ENCODE results near the gene TICRR. TPM values are rescaled to one million over a fixed set of nuclear protein-coding genes. Genes with fewer than 3 reads are reported as not detected.
A peak's percentile ranks its signal among the peaks of the same experiment; 100 is the strongest.

Gene TICRR
- total RNA-seq, 1 experiment from 2014 or later, result 4.0 TPM

- Histone ChIP-seq H3K4me3 (no peak overlapping the region), H3K36me3 (peaks cover 57% of the 10 kb centered on the region), H3K27me3 (no peaks in the 10 kb centered on the region), H3K9me3 (no peaks in the 10 kb centered on the region)
- DNase-seq, result no peak
These were observed 58.3 kb downstream of the TICRR start for GRCh38 chr15:89633585-89633984.

GRCh38 chr15:89640245-89640644, 65.0 kb downstream of the TICRR start:
- Histone ChIP-seq H3K36me3 (peaks cover 64% of the 10 kb centered on the region), H3K9me3 (no peaks in the 10 kb centered on the region), H3K27me3 (no peaks in the 10 kb centered on the region), H3K4me3 (no peak overlapping the region)
- DNase-seq, result no peak

DNA sequence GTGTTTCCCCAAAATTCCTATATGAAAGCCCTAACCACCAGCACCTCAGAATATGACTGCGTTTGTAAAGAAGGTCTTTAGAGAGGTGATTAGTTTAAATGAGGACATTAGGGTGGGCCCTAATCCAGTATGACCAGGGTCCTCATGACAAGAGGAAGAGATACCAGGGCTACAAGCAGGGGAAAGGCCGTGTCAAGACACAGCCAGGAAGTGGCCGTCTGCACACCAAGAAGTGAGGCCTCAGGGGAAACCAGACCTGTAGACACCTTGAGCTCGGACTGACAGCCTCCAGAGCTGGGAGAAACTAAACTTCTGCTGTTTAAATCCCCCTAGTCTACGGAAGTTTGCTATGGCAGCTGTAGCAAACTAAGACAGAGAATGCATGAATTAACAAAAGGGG, 65.8 kb downstream of the TICRR start:
- Histone ChIP-seq H3K4me3 (no peak overlapping the region), H3K27me3 (no peaks in the 10 kb centered on the region), H3K36me3 (peaks cover 72% of the 10 kb centered on the region), H3K9me3 (no peaks in the 10 kb centered on the region)
- no peak for DNase-seq

DNA sequence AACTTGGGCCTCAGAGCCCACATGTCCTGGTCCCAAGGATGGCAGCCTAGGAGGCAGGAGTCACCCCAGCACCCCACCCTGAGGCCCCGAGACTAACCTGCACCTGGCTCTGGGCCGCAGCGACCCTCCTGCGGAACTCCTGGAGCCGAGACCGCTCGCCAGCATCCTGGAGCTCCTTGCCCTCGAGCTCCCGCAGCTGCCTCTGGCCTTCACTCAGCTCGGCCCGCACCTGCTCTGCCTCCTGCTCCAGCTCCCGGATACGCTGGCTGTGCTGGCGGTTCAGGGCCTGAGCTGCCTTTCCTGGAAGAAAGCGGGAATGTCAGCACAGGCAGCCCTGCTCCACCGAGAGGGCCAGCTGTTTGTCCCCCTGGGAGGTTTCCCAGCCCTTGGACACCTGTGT, 66.8 kb downstream of the TICRR start:
- no peaks in the 10 kb centered on the region for H3K27me3 ChIP-seq
- no peak for DNase-seq
- H3K4me3 ChIP-seq, result no peak overlapping the region
- H3K9me3 ChIP-seq, result no peaks in the 10 kb centered on the region
- peaks cover 83% of the 10 kb centered on the region for H3K36me3 ChIP-seq

GRCh38 chr15:89645680-89646079, 70.4 kb downstream of the TICRR start:
- DNase-seq, result no peak
- no peak overlapping the region for H3K4me3 ChIP-seq
- H3K27me3 ChIP-seq, result no peaks in the 10 kb centered on the region
- peaks cover 91% of the 10 kb centered on the region for H3K36me3 ChIP-seq
- H3K9me3 ChIP-seq, result no peaks in the 10 kb centered on the region

GRCh38 chr15:89646416-89647141, 71.3 kb downstream of the TICRR start:
- no peak for DNase-seq
- Histone ChIP-seq H3K9me3 (no peaks in the 10 kb centered on the region), H3K4me3 (no peak overlapping the region), H3K36me3 (peaks cover 90% of the 10 kb centered on the region), H3K27me3 (no peaks in the 10 kb centered on the region)

DNA sequence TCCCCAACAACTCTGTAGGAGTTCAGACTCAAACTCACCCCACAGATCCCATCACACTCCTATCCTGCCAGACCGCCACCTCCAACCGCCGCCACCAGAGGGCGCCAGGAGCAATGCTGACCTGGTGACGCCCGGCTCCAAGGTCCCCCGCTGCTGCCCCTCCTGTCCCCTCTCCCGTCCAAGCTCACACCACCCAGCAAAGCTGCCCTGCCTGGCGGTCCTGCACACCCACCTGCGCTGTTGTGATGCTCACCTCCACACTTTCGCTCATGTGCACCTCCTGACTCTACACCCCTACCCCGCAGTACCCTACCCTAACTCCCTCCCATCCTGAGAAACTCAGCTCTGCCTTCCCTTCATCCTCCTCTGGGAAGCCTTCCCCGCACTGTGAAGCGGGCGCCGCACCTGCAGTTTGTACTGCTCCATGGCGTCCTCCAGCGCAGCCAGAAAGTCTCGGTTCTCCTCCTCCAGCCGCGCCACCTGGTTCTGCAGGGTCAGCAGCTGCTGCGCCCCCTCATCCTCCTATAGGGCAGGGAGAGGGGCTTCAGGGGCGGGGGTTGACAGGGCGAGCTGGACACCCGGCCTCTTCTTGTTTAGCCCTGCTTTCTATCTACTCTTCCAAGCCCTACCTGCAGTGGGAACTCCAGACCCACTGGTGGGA, 72.1 kb downstream of the TICRR start:
- Histone ChIP-seq H3K27me3 (no peaks in the 10 kb centered on the region), H3K9me3 (no peaks in the 10 kb centered on the region), H3K36me3 (peaks cover 90% of the 10 kb centered on the region), H3K4me3 (no peak overlapping the region)
- DNase-seq, result peak; percentile 63

DNA sequence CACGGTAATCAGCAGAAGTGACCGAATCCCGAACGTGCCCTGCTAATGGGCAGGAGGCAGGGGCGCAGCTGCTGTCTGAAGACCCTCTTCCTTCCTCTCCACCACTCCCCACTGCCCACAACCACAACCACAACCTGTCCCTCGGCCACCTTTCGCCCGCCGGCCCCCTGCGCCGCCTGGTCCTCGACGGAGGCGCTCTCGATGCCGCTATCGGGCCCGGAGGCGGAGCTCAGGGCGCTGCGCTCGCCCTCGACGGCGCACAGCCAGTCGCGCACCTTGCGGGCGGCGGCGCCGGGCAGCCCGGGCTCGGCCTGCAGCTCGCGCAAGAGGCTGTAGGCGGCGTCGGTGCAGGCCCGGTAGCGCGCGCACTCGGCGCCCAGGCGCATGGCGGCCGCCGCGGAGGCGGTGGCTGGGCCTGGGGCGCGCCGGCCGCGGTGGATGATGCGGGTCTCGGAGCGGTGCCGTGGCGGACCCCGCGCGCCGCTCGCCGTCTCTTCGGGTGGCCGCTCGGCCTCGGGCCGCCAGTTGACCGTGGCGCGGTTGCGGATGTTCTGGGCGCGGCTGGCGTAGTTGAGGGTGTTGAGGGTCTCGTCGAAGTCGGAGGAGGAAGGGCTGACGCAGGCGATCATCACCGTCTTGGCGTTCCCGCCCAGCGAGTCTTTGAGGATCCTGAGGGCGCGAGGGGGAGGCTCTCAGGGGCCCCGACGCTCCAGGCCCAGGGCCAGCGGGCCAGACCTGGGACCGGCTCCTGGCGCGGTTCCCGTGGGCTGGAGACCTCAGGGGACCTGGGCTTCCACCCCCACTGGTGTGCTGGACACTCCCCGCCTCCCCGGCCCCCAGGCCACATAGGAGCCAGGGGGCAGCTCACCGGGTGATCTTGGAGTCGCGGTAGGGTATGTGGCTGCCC, 73.1 kb downstream of the TICRR start:
- H3K36me3 ChIP-seq, result peaks cover 90% of the 10 kb centered on the region
- no peaks in the 10 kb centered on the region for H3K27me3 ChIP-seq
- no peaks in the 10 kb centered on the region for H3K9me3 ChIP-seq
- DNase-seq, result no peak
- no peak overlapping the region for H3K4me3 ChIP-seq

DNA sequence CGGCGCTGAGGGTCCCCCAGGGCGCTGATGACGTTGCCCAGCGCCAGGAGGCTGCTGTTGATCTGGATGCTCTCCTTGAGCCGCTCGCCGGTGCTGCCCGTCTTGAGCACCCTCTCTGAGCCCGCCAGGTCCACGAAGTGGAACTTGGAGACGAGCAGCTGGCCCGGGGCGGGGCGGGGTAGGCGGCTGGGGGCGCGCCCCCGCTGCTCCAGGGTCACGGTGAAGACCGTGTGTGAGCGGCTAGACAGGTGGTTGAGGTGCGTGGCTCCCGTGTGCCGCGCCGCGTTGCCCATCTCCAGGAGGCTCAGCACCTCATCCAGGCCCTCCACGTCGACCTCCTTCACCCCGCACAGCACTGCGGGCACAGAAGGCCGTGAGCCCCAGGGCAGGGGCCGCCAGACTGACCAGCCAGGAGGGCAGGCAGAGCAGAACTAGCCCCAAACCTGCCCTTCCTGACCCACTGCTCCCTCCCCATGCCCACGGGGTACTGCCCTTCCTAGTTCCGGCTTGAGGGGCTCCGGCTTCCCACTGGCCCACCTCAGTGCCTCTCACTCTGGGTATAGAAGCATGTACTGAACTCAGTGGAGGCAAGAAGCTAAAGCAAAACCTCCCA, 73.8 kb downstream of the TICRR start:
- DNase-seq, result no peak
- Histone ChIP-seq H3K36me3 (peaks cover 89% of the 10 kb centered on the region), H3K4me3 (no peak overlapping the region), H3K27me3 (no peaks in the 10 kb centered on the region), H3K9me3 (no peaks in the 10 kb centered on the region)

- Histone ChIP-seq H3K36me3 (peaks cover 86% of the 10 kb centered on the region), H3K27me3 (no peaks in the 10 kb centered on the region), H3K9me3 (no peaks in the 10 kb centered on the region), H3K4me3 (no peak overlapping the region)
- DNase-seq, result no peak
These were observed 74.4 kb downstream of the TICRR start for GRCh38 chr15:89649716-89650115.

DNA sequence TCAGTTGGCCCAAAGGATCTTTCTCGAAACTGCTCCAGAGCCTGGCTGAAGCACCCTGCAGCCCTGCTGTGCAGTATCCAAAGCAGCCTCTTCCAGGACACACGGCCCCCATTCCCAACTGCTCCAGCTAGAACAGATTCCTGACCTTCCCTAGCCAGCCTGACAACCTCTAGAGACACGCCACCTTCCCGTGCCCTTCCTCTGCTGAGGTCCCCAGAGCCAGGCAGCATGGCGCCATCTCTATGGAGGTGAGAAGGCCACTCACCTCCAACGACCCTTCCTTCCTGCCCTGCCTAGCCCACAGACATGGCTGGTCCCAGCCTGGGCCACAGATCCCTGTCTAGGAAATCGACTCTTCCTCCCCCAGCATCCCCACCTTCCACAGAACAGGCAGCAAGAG, 76.9 kb downstream of the TICRR start:
- no peak overlapping the region for H3K4me3 ChIP-seq
- DNase-seq, result no peak
- H3K27me3 ChIP-seq, result no peaks in the 10 kb centered on the region
- no peaks in the 10 kb centered on the region for H3K9me3 ChIP-seq
- H3K36me3 ChIP-seq, result peaks cover 66% of the 10 kb centered on the region

GRCh38 chr15:89652666-89653065, 77.4 kb downstream of the TICRR start:
- no peaks in the 10 kb centered on the region for H3K9me3 ChIP-seq
- no peaks in the 10 kb centered on the region for H3K27me3 ChIP-seq
- DNase-seq, result no peak
- peaks cover 61% of the 10 kb centered on the region for H3K36me3 ChIP-seq
- no peak overlapping the region for H3K4me3 ChIP-seq

GRCh38 chr15:89653578-89653977, 78.3 kb downstream of the TICRR start:
- peaks cover 57% of the 10 kb centered on the region for H3K36me3 ChIP-seq
- H3K9me3 ChIP-seq, result no peaks in the 10 kb centered on the region
- DNase-seq, result no peak
- no peaks in the 10 kb centered on the region for H3K27me3 ChIP-seq
- H3K4me3 ChIP-seq, result peak overlapping the region; percentile 96

- H3K9me3 ChIP-seq, result no peaks in the 10 kb centered on the region
- H3K4me3 ChIP-seq, result peak overlapping the region; percentile 96
- peak; percentile 71 for DNase-seq
- peaks cover 50% of the 10 kb centered on the region for H3K36me3 ChIP-seq
- H3K27me3 ChIP-seq, result no peaks in the 10 kb centered on the region
These were observed 79.1 kb downstream of the TICRR start for GRCh38 chr15:89654301-89654761.

GRCh38 chr15:89654847-89655805, 79.9 kb downstream of the TICRR start, which contains the start of gene KIF7:
KIF7 (minus strand) TSS chr15:89655467; CDS start chr15:89652930, 2,537 bp downstream.
- no peaks in the 10 kb centered on the region for H3K27me3 ChIP-seq
- no peaks in the 10 kb centered on the region for H3K9me3 ChIP-seq
- peak; percentile 83 for DNase-seq

More at GRCh38 chr15:89654847-89655805, 79.9 kb downstream of the TICRR start, which contains the start of gene KIF7:
- Histone ChIP-seq H3K4me3 (peak within 1 kb of the TSS; percentile 96), H3K36me3 (peaks cover 43% of the 10 kb centered on the region)

Measured in MG63 (cell line).